Hematopoietic multipotent progenitor cell treated with erythropoietin and hydrocortisone succinate and interleukin-3 and kit ligand, for 15 days (in vitro differentiated cells): ENCODE results near the gene HPCAL4.

ENCODE experiments used
- DNase-seq: peaks from one replicate; pipeline ENCODE4 v3.0.0-alpha.2; 2015; ENCODE audit warnings: low spot score

Gene HPCAL4

GRCh38 chr1:39701049-39701439 is 9.8 kb upstream of the HPCAL4 start:
- no peak for DNase-seq

GRCh38 chr1:39700348-39700747 is 9.1 kb upstream of the HPCAL4 start:
- no peak for DNase-seq

- no peak for DNase-seq
Measured at GRCh38 chr1:39699419-39699818, 8.2 kb upstream of the HPCAL4 start.

- no peak for DNase-seq
Measured at GRCh38 chr1:39698568-39698967, 7.3 kb upstream of the HPCAL4 start.

GRCh38 chr1:39696448-39696847 is 5.2 kb upstream of the HPCAL4 start:
- no peak for DNase-seq

- DNase-seq, result no peak
Measured at GRCh38 chr1:39695016-39695415, 3.8 kb upstream of the HPCAL4 start.

GRCh38 chr1:39694026-39694425 is 2.8 kb upstream of the HPCAL4 start:
- no peak for DNase-seq

- DNase-seq, result no peak
Measured at GRCh38 chr1:39692152-39693074, 1.2 kb upstream of the HPCAL4 start.

- no peak for DNase-seq
Measured at GRCh38 chr1:39690794-39691382, 345 bp downstream of the HPCAL4 start.

GRCh38 chr1:39690225-39690624 is 1.0 kb downstream of the HPCAL4 start:
- DNase-seq, result no peak

GRCh38 chr1:39689635-39690034 is 1.6 kb downstream of the HPCAL4 start:
- DNase-seq, result no peak

- DNase-seq, result no peak
Measured at GRCh38 chr1:39689214-39689613, 2.0 kb downstream of the HPCAL4 start.

- DNase-seq, result no peak
Measured at GRCh38 chr1:39688706-39689105, 2.5 kb downstream of the HPCAL4 start.

GRCh38 chr1:39687243-39687642 is 4.0 kb downstream of the HPCAL4 start:
- DNase-seq, result no peak

GRCh38 chr1:39685071-39685470 is 6.2 kb downstream of the HPCAL4 start:
- no peak for DNase-seq

- no peak for DNase-seq
Measured at GRCh38 chr1:39684313-39684664, 6.9 kb downstream of the HPCAL4 start.

- no peak for DNase-seq
Measured at GRCh38 chr1:39683591-39684312, 7.5 kb downstream of the HPCAL4 start.

GRCh38 chr1:39681999-39682398 is 9.2 kb downstream of the HPCAL4 start:
- DNase-seq, result no peak

- DNase-seq, result no peak
Measured at GRCh38 chr1:39681294-39681693, 9.9 kb downstream of the HPCAL4 start.

GRCh38 chr1:39680751-39681150 is 10.5 kb downstream of the HPCAL4 start:
- no peak for DNase-seq

GRCh38 chr1:39679821-39680220 is 11.4 kb downstream of the HPCAL4 start:
- DNase-seq, result no peak

- DNase-seq, result no peak
Measured at GRCh38 chr1:39678889-39679288, 12.3 kb downstream of the HPCAL4 start.

GRCh38 chr1:39677645-39678044 is 13.6 kb downstream of the HPCAL4 start:
- DNase-seq, result no peak
